Measurements from ENCODE around the gene NAA50. TPM values are rescaled to one million over a fixed set of nuclear protein-coding genes. Genes with fewer than 3 reads are reported as not detected.

NAA50 gene
- total and polyA plus RNA-seq, 2 donors (not counting 1 experiment from before 2014, with no cell fraction given) = 27.6 to 116 TPM

- intact Hi-C loops (cut with micrococcal nuclease) = no loop called here
- Histone ChIP-seq H2AFZ (ENCODE audit: insufficient read depth, low read depth, low read length, poor library complexity, severe bottlenecking) (no peak overlapping the region), H4K20me1 (ENCODE audit: control insufficient read depth, insufficient read depth, low read length, poor library complexity, severe bottlenecking) (peaks cover 18% of the 10 kb centered on the region), H3K36me3 (replicated peaks in 1 of 2; ENCODE audit: control extremely low read depth in 1 of 2, control insufficient read depth in 1 of 2, extremely low read depth in 1 of 2, insufficient read depth in 2 of 2, low read length in 1 of 2) (peaks cover 0 to 18% of the 10 kb centered on the region in 2 experiments), H3K9ac (ENCODE audit: low read length) (no peak overlapping the region), H3K79me2 (ENCODE audit: control insufficient read depth, insufficient read depth, low read length) (peaks cover 87% of the 10 kb centered on the region), H3K4me2 (replicated peaks; ENCODE audit: low read depth, low read length, poor library complexity, severe bottlenecking) (no peak overlapping the region), H3K27ac (ENCODE audit: low read length in 2 of 2) (no peak overlapping the region), H3K4me3 (ENCODE audit: control extremely low read depth in 1 of 5, extremely low read depth in 1 of 5, insufficient read depth in 1 of 5, low read depth in 2 of 5, low read length in 4 of 5) (no peak overlapping the region), H3K9me3 (ENCODE audit: control extremely low read depth in 1 of 3, control insufficient read depth in 2 of 3, insufficient read depth in 1 of 3, low read length in 2 of 3) (no peaks in the 10 kb centered on the region), H3K27me3 (replicated peaks in 1 of 4; ENCODE audit: control extremely low read depth in 1 of 4, control insufficient read depth in 3 of 4, insufficient read depth in 4 of 4, low read length in 3 of 4) (no peaks in the 10 kb centered on the region), H3K4me1 (ENCODE audit: control insufficient read depth in 2 of 2, insufficient read depth in 2 of 2, low read length in 2 of 2) (no peaks in the 10 kb centered on the region)
- ChIA-PET CTCF (no interaction called here), POLR2A (interaction anchor here (0.7 to 1.3 kb wide), 2 partner anchors 16 to 21 kb away, joined by 3 to 4 read pairs; no protein-coding TSS in a partner anchor)
- no CpG with 5 or more reads among the region's 2 CpGs for WGBS (ENCODE audit: insufficient coverage)
- ATAC-seq (ENCODE audit: low read depth) (no peak), DNase-seq (no peak)
- Mint-ChIP-seq H3K4me1 (peaks cover 17% of the 10 kb centered on the region), H3K27ac (no peak overlapping the region), H3K27me3 (no peaks in the 10 kb centered on the region), H3K9me3 (ENCODE audit: insufficient read depth) (no peaks in the 10 kb centered on the region), H3K4me3 (no peak overlapping the region)
- TF ChIP-seq EZH2 (IDR thresholded peaks at IDR 0.05; ENCODE audit: borderline replicate concordance, insufficient read depth, low read depth, low read length, poor library complexity, severe bottlenecking) = no peak
- TF ChIP-seq, protein P1, sequence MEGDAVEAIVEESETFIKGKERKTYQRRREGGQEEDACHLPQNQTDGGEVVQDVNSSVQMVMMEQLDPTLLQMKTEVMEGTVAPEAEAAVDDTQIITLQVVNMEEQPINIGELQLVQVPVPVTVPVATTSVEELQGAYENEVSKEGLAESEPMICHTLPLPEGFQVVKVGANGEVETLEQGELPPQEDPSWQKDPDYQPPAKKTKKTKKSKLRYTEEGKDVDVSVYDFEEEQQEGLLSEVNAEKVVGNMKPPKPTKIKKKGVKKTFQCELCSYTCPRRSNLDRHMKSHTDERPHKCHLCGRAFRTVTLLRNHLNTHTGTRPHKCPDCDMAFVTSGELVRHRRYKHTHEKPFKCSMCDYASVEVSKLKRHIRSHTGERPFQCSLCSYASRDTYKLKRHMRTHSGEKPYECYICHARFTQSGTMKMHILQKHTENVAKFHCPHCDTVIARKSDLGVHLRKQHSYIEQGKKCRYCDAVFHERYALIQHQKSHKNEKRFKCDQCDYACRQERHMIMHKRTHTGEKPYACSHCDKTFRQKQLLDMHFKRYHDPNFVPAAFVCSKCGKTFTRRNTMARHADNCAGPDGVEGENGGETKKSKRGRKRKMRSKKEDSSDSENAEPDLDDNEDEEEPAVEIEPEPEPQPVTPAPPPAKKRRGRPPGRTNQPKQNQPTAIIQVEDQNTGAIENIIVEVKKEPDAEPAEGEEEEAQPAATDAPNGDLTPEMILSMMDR (IDR thresholded peaks at IDR 0.05) = no peak
Observed at GRCh38 chr3:113728661-113729060, 17.4 kb downstream of the NAA50 start.

GRCh38 chr3:113721636-113722035, 24.4 kb downstream of the NAA50 start:
- no CpG with 5 or more reads among the region's 3 CpGs for WGBS (ENCODE audit: insufficient coverage)

More at GRCh38 chr3:113721636-113722035, 24.4 kb downstream of the NAA50 start:
- no peak overlapping the region for H3K27ac Mint-ChIP-seq
- Histone ChIP-seq H3K4me1 (ENCODE audit: control insufficient read depth in 2 of 2, insufficient read depth in 2 of 2, low read length in 2 of 2) (peaks cover 0 to 4% of the 10 kb centered on the region in 2 donors), H3K4me3 (ENCODE audit: control extremely low read depth in 1 of 5, extremely low read depth in 1 of 5, insufficient read depth in 1 of 5, low read depth in 2 of 5, low read length in 4 of 5) (no peak overlapping the region), H2AFZ (ENCODE audit: insufficient read depth, low read depth, low read length, poor library complexity, severe bottlenecking) (no peak overlapping the region), H3K9ac (ENCODE audit: low read length) (no peak overlapping the region), H3K27ac (ENCODE audit: low read length in 2 of 2) (peak overlapping the region in 1 of 2 donors; percentile 24), H3K79me2 (ENCODE audit: control insufficient read depth, insufficient read depth, low read length) (peaks cover 19% of the 10 kb centered on the region), H3K9me3 (ENCODE audit: control extremely low read depth in 1 of 3, control insufficient read depth in 2 of 3, insufficient read depth in 1 of 3, low read length in 2 of 3) (no peaks in the 10 kb centered on the region), H3K36me3 (replicated peaks in 1 of 2; ENCODE audit: control extremely low read depth in 1 of 2, control insufficient read depth in 1 of 2, extremely low read depth in 1 of 2, insufficient read depth in 2 of 2, low read length in 1 of 2) (peaks cover 17 to 42% of the 10 kb centered on the region in 2 experiments), H3K27me3 (replicated peaks in 1 of 4; ENCODE audit: control extremely low read depth in 1 of 4, control insufficient read depth in 3 of 4, insufficient read depth in 4 of 4, low read length in 3 of 4) (no peaks in the 10 kb centered on the region), H4K20me1 (ENCODE audit: control insufficient read depth, insufficient read depth, low read length, poor library complexity, severe bottlenecking) (no peaks in the 10 kb centered on the region), H3K4me2 (replicated peaks; ENCODE audit: low read depth, low read length, poor library complexity, severe bottlenecking) (no peak overlapping the region)
- intact Hi-C loops (cut with micrococcal nuclease) = no loop called here
- H3K4me3 Mint-ChIP-seq = no peak overlapping the region
- no peak for TF ChIP-seq EZH2 (IDR thresholded peaks at IDR 0.05; ENCODE audit: borderline replicate concordance, insufficient read depth, low read depth, low read length, poor library complexity, severe bottlenecking)
- ChIA-PET POLR2A (no interaction called here), CTCF (interaction anchor here (1.0 to 2.8 kb wide), 2 partner anchors 144 to 226 kb away, joined by 3 to 8 read pairs; no protein-coding TSS in a partner anchor)
- H3K9me3 Mint-ChIP-seq (ENCODE audit: insufficient read depth) = no peaks in the 10 kb centered on the region
- DNase-seq (no peak), ATAC-seq (ENCODE audit: low read depth) (no peak)
- peaks cover 17% of the 10 kb centered on the region for H3K4me1 Mint-ChIP-seq
- H3K27me3 Mint-ChIP-seq = no peaks in the 10 kb centered on the region
